Measurements from ENCODE around the gene DLG2.

GRCh38 chr11:85517272-85517671 is 109.9 kb downstream of the DLG2 start:
- TF ChIP-seq CTCF (IDR thresholded peaks at IDR 0.05 in 4 of 5, conservative IDR thresholded peaks at IDR 0.05 in 1 of 5) (no peak), POLR2A (IDR thresholded peaks at IDR 0.05) (no peak)
